ENCODE data around the gene SESTD1.

DNA sequence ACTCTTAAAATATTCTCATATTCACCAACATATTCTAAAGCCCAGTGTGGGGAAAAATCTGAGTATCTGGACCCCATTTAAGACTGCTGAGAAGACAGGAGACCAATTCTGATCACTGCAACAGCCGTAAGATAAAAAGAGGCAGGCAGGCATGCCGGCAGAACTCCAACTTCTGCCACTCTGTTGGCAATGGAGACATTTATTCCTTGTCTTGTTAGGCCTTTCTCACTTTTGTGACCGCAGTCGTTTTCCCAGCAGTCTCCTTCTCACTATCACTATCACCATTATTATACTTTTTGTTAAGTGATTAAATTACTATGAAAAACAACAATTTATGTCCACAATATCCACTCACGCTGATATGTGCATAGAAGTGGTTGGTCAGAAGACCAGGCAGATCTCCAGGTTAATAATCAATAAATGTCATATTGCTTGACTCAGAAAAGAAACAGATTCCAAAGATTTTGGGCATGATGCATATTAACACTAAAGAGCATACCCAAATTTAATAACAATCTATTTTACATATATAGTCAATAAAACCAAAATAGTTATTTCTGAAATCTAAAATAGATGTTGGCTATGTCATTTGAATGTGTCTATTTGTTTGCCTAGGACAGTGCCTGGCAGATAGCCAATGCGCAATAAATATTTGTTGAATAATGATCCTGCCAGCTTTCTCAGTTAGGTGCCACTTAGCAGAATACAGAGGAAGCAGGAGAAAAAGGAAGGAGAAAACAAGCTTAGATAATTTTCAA, 38.2 kb downstream of the SESTD1 start:
- TF ChIP-seq CTCF (conservative IDR thresholded peaks at IDR 0.05; ENCODE audit: low read length) (no peak), EZH2phosphoT487 (IDR thresholded peaks at IDR 0.05; ENCODE audit: borderline replicate concordance) (no peak)

Measured in Loucy (cell line).